Globus pallidus (tissue), 1 donor: ENCODE measurements around the gene FYB2.
"Not testable (repeated sequence)": the region's sequence is repeated elsewhere in the genome, so short reads cannot be mapped to it uniquely, and the experiment has no call there.

Source experiments
- DNase-seq: peaks from one replicate; pipeline ENCODE4 v3.0.0-alpha.2; 2015; ENCODE audit warnings: low spot score

FYB2 gene

GRCh38 chr1:56788588-56788987, 30.6 kb downstream of the FYB2 start:
- DNase-seq = no peak

GRCh38 chr1:56788102-56788501, 31.1 kb downstream of the FYB2 start:
- no peak for DNase-seq

GRCh38 chr1:56787330-56787729, 31.9 kb downstream of the FYB2 start:
- DNase-seq = no peak

GRCh38 chr1:56782773-56783172, 36.4 kb downstream of the FYB2 start:
- DNase-seq = no peak

- DNase-seq = no peak
Observed at GRCh38 chr1:56780826-56781225, 38.4 kb downstream of the FYB2 start.

GRCh38 chr1:56780128-56780750, 39.0 kb downstream of the FYB2 start:
- no peak for DNase-seq

- no peak for DNase-seq
Observed at GRCh38 chr1:56777972-56778371, 41.2 kb downstream of the FYB2 start.

- not testable (repeated sequence) for DNase-seq
Observed at GRCh38 chr1:56774732-56775131, 44.5 kb downstream of the FYB2 start.

- DNase-seq = no peak
Observed at GRCh38 chr1:56774067-56774609, 45.1 kb downstream of the FYB2 start.

GRCh38 chr1:56773341-56774066, 45.7 kb downstream of the FYB2 start:
- no peak for DNase-seq

GRCh38 chr1:56771717-56772116, 47.5 kb downstream of the FYB2 start:
- no peak for DNase-seq

GRCh38 chr1:56758794-56759193, 60.4 kb downstream of the FYB2 start:
- DNase-seq = no peak

GRCh38 chr1:56758135-56758534, 61.1 kb downstream of the FYB2 start:
- DNase-seq = no peak

GRCh38 chr1:56755911-56756310, 63.3 kb downstream of the FYB2 start:
- no peak for DNase-seq

- DNase-seq = no peak
Observed at GRCh38 chr1:56754708-56755479, 64.3 kb downstream of the FYB2 start.

GRCh38 chr1:56745231-56745630, 74.0 kb downstream of the FYB2 start:
- DNase-seq = no peak

GRCh38 chr1:56728964-56729363, 90.2 kb downstream of the FYB2 start:
- no peak for DNase-seq

- DNase-seq = no peak
Observed at GRCh38 chr1:56726706-56727105, 92.5 kb downstream of the FYB2 start.

- DNase-seq = no peak
Observed at GRCh38 chr1:56719171-56719570, 100.0 kb downstream of the FYB2 start.

GRCh38 chr1:56715156-56715555, 104.0 kb downstream of the FYB2 start:
- no peak for DNase-seq

- DNase-seq = no peak
Observed at GRCh38 chr1:56713112-56713511, 106.1 kb downstream of the FYB2 start.

- no peak for DNase-seq
Observed at GRCh38 chr1:56712150-56712549, 107.1 kb downstream of the FYB2 start.

- DNase-seq = no peak
Observed at GRCh38 chr1:56710646-56711045, 108.6 kb downstream of the FYB2 start.
